RKO (cell line): ENCODE measurements around the gene OR2AE1.
A peak's percentile ranks its signal among the peaks of the same experiment; 100 is the strongest.
"Not testable (repeated sequence)": the region's sequence is repeated elsewhere in the genome, so short reads cannot be mapped to it uniquely, and the experiment has no call there.

Experiments used
- DNase-seq: peaks from one replicate; pipeline ENCODE4 v3.0.0-alpha.2; 2016; ENCODE audit warnings: low spot score

OR2AE1 gene

GRCh38 chr7:99876933-99877332 lies at the start of gene OR2AE1:
Gene OR2AE1 (minus strand): TSS chr7:99877033. CDS start chr7:99877033, 0 bp downstream.
- no peak for DNase-seq

- no peak for DNase-seq
These were observed 49.5 kb upstream of the OR2AE1 start for GRCh38 chr7:99926321-99926720.

- no peak for DNase-seq
These were observed 46.4 kb upstream of the OR2AE1 start for GRCh38 chr7:99923200-99923599.

GRCh38 chr7:99920149-99920548 lies 43.3 kb upstream of the OR2AE1 start:
- peak; percentile 51 for DNase-seq

- DNase-seq: no peak
These were observed 42.9 kb upstream of the OR2AE1 start for GRCh38 chr7:99919814-99920112.

GRCh38 chr7:99918959-99919813 lies 42.4 kb upstream of the OR2AE1 start, which contains the start of gene TRIM4:
Gene TRIM4 (minus strand): TSS chr7:99919530. CDS start chr7:99919401, 129 bp downstream.
- peak; percentile 98 for DNase-seq

- no peak for DNase-seq
These were observed 34.1 kb upstream of the OR2AE1 start for GRCh38 chr7:99910976-99911375.

GRCh38 chr7:99901581-99901980 lies 24.7 kb upstream of the OR2AE1 start:
- DNase-seq: no peak

GRCh38 chr7:99899830-99900519 lies 23.1 kb upstream of the OR2AE1 start:
- no peak for DNase-seq

GRCh38 chr7:99898836-99899235 lies 22.0 kb upstream of the OR2AE1 start:
- DNase-seq: no peak

GRCh38 chr7:99898023-99898357 lies 21.2 kb upstream of the OR2AE1 start:
- DNase-seq: no peak

GRCh38 chr7:99897322-99898022 lies 20.6 kb upstream of the OR2AE1 start:
- DNase-seq: no peak

GRCh38 chr7:99894738-99895137 lies 17.9 kb upstream of the OR2AE1 start:
- no peak for DNase-seq

GRCh38 chr7:99893280-99893679 lies 16.4 kb upstream of the OR2AE1 start:
- no peak for DNase-seq

- DNase-seq: not testable (repeated sequence)
These were observed 13.5 kb upstream of the OR2AE1 start for GRCh38 chr7:99890348-99890747.

GRCh38 chr7:99888366-99888765 lies 11.5 kb upstream of the OR2AE1 start:
- DNase-seq: not testable (repeated sequence)

GRCh38 chr7:99881370-99881769 lies 4.5 kb upstream of the OR2AE1 start:
- DNase-seq: no peak

- DNase-seq: no peak
These were observed 342 bp downstream of the OR2AE1 start for GRCh38 chr7:99876491-99876890.

- no peak for DNase-seq
These were observed 8.6 kb downstream of the OR2AE1 start for GRCh38 chr7:99868246-99868645.

GRCh38 chr7:99867477-99867876 lies 9.4 kb downstream of the OR2AE1 start:
- not testable (repeated sequence) for DNase-seq

GRCh38 chr7:99863847-99864440 lies 12.9 kb downstream of the OR2AE1 start:
- DNase-seq: no peak
